Vagina (tissue), 2 donors: ENCODE measurements around the gene MCM3. TPM values are rescaled to one million over a fixed set of nuclear protein-coding genes. Genes with fewer than 3 reads are reported as not detected.
A peak's percentile ranks its signal among the peaks of the same experiment; 100 is the strongest.

Experiments
- DNase-seq, 2 donors: peaks; one replicate each; pipeline ENCODE4 v3.0.0-alpha.2; 2017; ENCODE audit errors: extremely low spot score in 2 of 2
- H3K27ac ChIP-seq: fragments of 200-600 bp; sonication (generic); one replicate; pipeline ENCODE4 v1.5.1; 2019
- H3K27me3 ChIP-seq: fragments of 200-600 bp; sonication (generic); one replicate; pipeline ENCODE4 v1.5.1; 2019
- H3K36me3 ChIP-seq, 2 donors: fragments of 200-600 bp; sonication (generic); one replicate each; pipeline ENCODE4 v1.5.1; 2017 to 2019
- H3K4me1 ChIP-seq: fragments of 200-600 bp; sonication (generic); one replicate; pipeline ENCODE4 v1.5.1; 2019
- H3K4me3 ChIP-seq, 2 donors: fragments of 200-600 bp; sonication (generic); 1 replicate in 1 of 2; 2 replicates in 1 of 2; pipeline ENCODE4 v1.5.1; 2016 to 2019
- H3K9me3 ChIP-seq: fragments of 200-600 bp; sonication (generic); one replicate; pipeline ENCODE4 v1.5.1; 2019
- POLR2A ChIP-seq, 2 donors: fragments of 450-650 bp; IDR thresholded peaks; one replicate each; pipeline ENCODE4 v1.6.1; 2017; ENCODE audit warnings: antibody characterized with exemption in 2 of 2, mild to moderate bottlenecking in 2 of 2, moderate library complexity in 2 of 2
- POLR2AphosphoS5 ChIP-seq, 2 donors: sonication (generic); formaldehyde crosslinking; IDR thresholded peaks; one replicate each; pipeline ENCODE4 v1.9.0; 2017; ENCODE audit warnings: antibody characterized with exemption in 2 of 2, mild to moderate bottlenecking in 2 of 2, low read depth in 1 of 2; ENCODE audit not compliant: insufficient read depth in 1 of 2
- intact Hi-C: fragments of 100-400 bp; cut with DNase I; formaldehyde crosslinking; loops from one replicate; pipeline ENCODE4 v1.15.1; 2023
- total RNA-seq: library from RNA; depleted of rRNA; stranded (reverse); fragments of >200 nt; gene quantifications from one replicate; pipeline ENCODE4 v1.2.3, GENCODE V29; 2016
- TF ChIP-seq, protein P1 (sequence below), 3 experiments: fragments of 450-650 bp in 2 of 3; fragments of 200-600 bp in 1 of 3; sonication (generic) in 1 of 3; IDR thresholded peaks; one replicate each; pipeline ENCODE4 v1.5.1; 2017 to 2019; ENCODE audit warnings: antibody characterized with exemption in 3 of 3, mild to moderate bottlenecking in 2 of 3, moderate library complexity in 2 of 3

MCM3 gene
- total RNA-seq = 36.3 TPM

GRCh38 chr6:52284460-52285176, at the start of gene MCM3:
MCM3 (minus strand) TSS chr6:52284742; CDS start chr6:52284674, 68 bp downstream.
- peaks cover 0 to 22% of the 10 kb centered on the region in 2 donors for H3K36me3 ChIP-seq
- H3K4me3 ChIP-seq = peak within 1 kb of the TSS; percentile 79 to 91
- H3K4me1 ChIP-seq = peaks cover 23% of the 10 kb centered on the region
- DNase-seq = peak; percentile 100
- H3K27ac ChIP-seq = peak within 1 kb of the TSS; percentile 62
- H3K9me3 ChIP-seq = no peaks in the 10 kb centered on the region
- H3K27me3 ChIP-seq = no peaks in the 10 kb centered on the region
- intact Hi-C loops = loop anchor here (10.0 kb wide), 1 partner anchor 100 kb away; no protein-coding TSS in a partner anchor
- TF ChIP-seq, protein P1, sequence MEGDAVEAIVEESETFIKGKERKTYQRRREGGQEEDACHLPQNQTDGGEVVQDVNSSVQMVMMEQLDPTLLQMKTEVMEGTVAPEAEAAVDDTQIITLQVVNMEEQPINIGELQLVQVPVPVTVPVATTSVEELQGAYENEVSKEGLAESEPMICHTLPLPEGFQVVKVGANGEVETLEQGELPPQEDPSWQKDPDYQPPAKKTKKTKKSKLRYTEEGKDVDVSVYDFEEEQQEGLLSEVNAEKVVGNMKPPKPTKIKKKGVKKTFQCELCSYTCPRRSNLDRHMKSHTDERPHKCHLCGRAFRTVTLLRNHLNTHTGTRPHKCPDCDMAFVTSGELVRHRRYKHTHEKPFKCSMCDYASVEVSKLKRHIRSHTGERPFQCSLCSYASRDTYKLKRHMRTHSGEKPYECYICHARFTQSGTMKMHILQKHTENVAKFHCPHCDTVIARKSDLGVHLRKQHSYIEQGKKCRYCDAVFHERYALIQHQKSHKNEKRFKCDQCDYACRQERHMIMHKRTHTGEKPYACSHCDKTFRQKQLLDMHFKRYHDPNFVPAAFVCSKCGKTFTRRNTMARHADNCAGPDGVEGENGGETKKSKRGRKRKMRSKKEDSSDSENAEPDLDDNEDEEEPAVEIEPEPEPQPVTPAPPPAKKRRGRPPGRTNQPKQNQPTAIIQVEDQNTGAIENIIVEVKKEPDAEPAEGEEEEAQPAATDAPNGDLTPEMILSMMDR (IDR thresholded peaks at IDR 0.05) = no peak
- peak; percentile 75 to 97 for TF ChIP-seq POLR2AphosphoS5 (IDR thresholded peaks at IDR 0.05; ENCODE audit: insufficient read depth in 1 of 2, low read depth in 1 of 2)
- TF ChIP-seq POLR2A (IDR thresholded peaks at IDR 0.05) = no peak

GRCh38 chr6:52333840-52334200, 49.3 kb upstream of the MCM3 start:
- Histone ChIP-seq H3K9me3 (no peaks in the 10 kb centered on the region), H3K4me1 (peaks cover 8% of the 10 kb centered on the region), H3K4me3 (no peak overlapping the region), H3K27me3 (no peaks in the 10 kb centered on the region), H3K27ac (no peak overlapping the region), H3K36me3 (no peaks in the 10 kb centered on the region)
- TF ChIP-seq POLR2A (IDR thresholded peaks at IDR 0.05) = no peak
- TF ChIP-seq POLR2AphosphoS5 (IDR thresholded peaks at IDR 0.05; ENCODE audit: insufficient read depth in 1 of 2, low read depth in 1 of 2) = no peak
- TF ChIP-seq, protein P1 (IDR thresholded peaks at IDR 0.05) = no peak
- no peak for DNase-seq
- intact Hi-C loops = no loop called here

DNA sequence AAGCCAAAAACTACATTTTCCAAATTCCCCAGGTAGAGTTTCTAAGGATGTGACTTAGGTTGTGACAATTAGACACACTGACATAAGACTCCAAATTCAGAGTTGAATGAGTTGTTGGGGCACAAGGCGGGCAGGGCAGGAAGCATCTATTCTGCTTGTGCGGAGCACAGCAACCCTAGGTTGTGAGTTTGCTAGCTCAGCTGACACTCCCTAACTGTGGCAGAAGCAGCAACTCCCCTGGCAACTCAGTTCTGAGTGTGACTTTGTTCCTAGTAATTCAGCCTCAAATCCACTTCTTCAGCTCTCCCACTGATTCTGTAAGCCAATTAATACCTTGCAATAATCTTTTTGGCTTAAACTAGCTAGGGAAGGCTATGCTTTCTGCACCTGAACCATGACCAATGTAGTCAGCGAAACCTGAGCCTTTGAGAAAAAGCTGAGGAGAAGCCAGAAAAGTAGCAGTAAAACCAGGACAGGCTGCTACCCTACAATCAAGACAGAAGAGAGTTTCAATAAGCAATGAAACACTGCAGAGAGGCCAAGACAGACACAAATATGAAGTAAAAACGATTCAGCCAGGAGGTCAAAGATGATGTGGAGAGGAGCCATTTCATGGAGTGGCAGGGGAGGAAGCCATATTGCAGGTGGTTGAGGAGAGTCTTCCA, 47.4 kb upstream of the MCM3 start:
- peaks cover 8% of the 10 kb centered on the region for H3K4me1 ChIP-seq
- H3K27me3 ChIP-seq = no peaks in the 10 kb centered on the region
- intact Hi-C loops = no loop called here
- H3K27ac ChIP-seq = no peak overlapping the region
- no peaks in the 10 kb centered on the region for H3K9me3 ChIP-seq
- DNase-seq = no peak
- TF ChIP-seq, protein P1 (IDR thresholded peaks at IDR 0.05) = no peak
- TF ChIP-seq POLR2A (IDR thresholded peaks at IDR 0.05) (no peak), POLR2AphosphoS5 (IDR thresholded peaks at IDR 0.05; ENCODE audit: insufficient read depth in 1 of 2, low read depth in 1 of 2) (no peak)
- H3K36me3 ChIP-seq = no peaks in the 10 kb centered on the region
- no peak overlapping the region for H3K4me3 ChIP-seq

DNA sequence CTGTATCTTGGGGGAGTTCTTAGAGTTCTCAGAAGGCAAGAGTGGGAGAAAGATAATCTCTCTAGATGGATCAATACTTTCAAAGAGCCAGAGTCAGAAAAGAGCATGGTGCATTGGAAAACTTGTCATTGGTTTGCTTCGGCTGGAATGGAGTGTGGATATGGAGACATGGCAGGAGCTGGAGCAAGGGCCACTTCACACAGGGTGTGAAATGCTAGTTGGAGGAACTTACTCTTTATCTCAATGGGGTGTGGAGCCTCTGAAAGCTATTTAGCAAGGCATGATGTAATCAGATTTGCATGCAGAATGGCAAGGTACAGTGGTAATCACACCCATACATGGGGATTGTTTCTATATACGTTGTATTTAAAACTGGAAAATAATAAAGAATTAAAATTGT, 45.9 kb upstream of the MCM3 start:
- no peak for DNase-seq
- no peaks in the 10 kb centered on the region for H3K9me3 ChIP-seq
- no peaks in the 10 kb centered on the region for H3K27me3 ChIP-seq
- H3K36me3 ChIP-seq = no peaks in the 10 kb centered on the region
- TF ChIP-seq POLR2A (IDR thresholded peaks at IDR 0.05) (no peak), POLR2AphosphoS5 (IDR thresholded peaks at IDR 0.05; ENCODE audit: insufficient read depth in 1 of 2, low read depth in 1 of 2) (no peak)
- TF ChIP-seq, protein P1 (IDR thresholded peaks at IDR 0.05) = no peak
- H3K4me3 ChIP-seq = no peak overlapping the region
- intact Hi-C loops = no loop called here
- no peak overlapping the region for H3K27ac ChIP-seq
- H3K4me1 ChIP-seq = peaks cover 4% of the 10 kb centered on the region

GRCh38 chr6:52328729-52329128, 44.2 kb upstream of the MCM3 start:
- Histone ChIP-seq H3K4me1 (no peaks in the 10 kb centered on the region), H3K36me3 (no peaks in the 10 kb centered on the region), H3K4me3 (no peak overlapping the region), H3K27me3 (no peaks in the 10 kb centered on the region), H3K9me3 (no peaks in the 10 kb centered on the region), H3K27ac (no peak overlapping the region)
- no peak for DNase-seq
- TF ChIP-seq, protein P1 (IDR thresholded peaks at IDR 0.05) = no peak
- TF ChIP-seq POLR2A (IDR thresholded peaks at IDR 0.05) (no peak), POLR2AphosphoS5 (IDR thresholded peaks at IDR 0.05; ENCODE audit: insufficient read depth in 1 of 2, low read depth in 1 of 2) (no peak)
- intact Hi-C loops = no loop called here
